Type B pancreatic cell (in vitro differentiated cells): ENCODE results near the gene ZNF500. TPM values are rescaled to one million over a fixed set of nuclear protein-coding genes. Genes with fewer than 3 reads are reported as not detected.

Experiments
- DNase-seq: peaks from one replicate; pipeline ENCODE4 v3.0.0; 2021; ENCODE audit warnings: mixed read lengths; ENCODE audit not compliant: unreplicated experiment; ENCODE audit errors: extremely low spot score
- H3K27ac Mint-ChIP-seq: 2 replicates; pipeline ENCODE4 v1.8.0; 2021; ENCODE audit warnings: mild to moderate bottlenecking, mixed read lengths
- H3K27me3 Mint-ChIP-seq: 2 replicates; pipeline ENCODE4 v1.8.0; 2021; ENCODE audit warnings: mixed read lengths
- H3K36me3 Mint-ChIP-seq: 2 replicates; pipeline ENCODE4 v1.8.0; 2021; ENCODE audit warnings: mixed read lengths
- H3K4me1 Mint-ChIP-seq: one replicate; pipeline ENCODE4 v1.8.0; 2021; ENCODE audit warnings: mixed read lengths; ENCODE audit not compliant: unreplicated experiment
- H3K4me3 Mint-ChIP-seq: 2 replicates; pipeline ENCODE4 v1.8.0; 2021; ENCODE audit warnings: mild to moderate bottlenecking, mixed read lengths
- H3K9me3 Mint-ChIP-seq: 2 replicates; pipeline ENCODE4 v1.8.0; 2021; ENCODE audit warnings: mixed read lengths
- CTCF ChIP-seq: fragments of 200-600 bp; sonication (generic); conservative IDR thresholded peaks from 2 replicates; pipeline ENCODE4 v1.5.0; 2021; ENCODE audit warnings: antibody characterized with exemption, mild to moderate bottlenecking
- total RNA-seq: library from RNA; stranded (reverse); gene quantifications from 2 replicates; pipeline ENCODE4 v1.2.1, GENCODE V29; 2021; ENCODE audit warnings: low replicate concordance

ZNF500 gene
- total RNA-seq, 1 donor from 2014 or later = 21.0 TPM

GRCh38 chr16:4802659-4803287, 35.8 kb upstream of the ZNF500 start:
- H3K27me3 Mint-ChIP-seq = no peaks in the 10 kb centered on the region
- H3K4me1 Mint-ChIP-seq = peaks cover 18% of the 10 kb centered on the region
- peak overlapping the region; percentile 86 for H3K27ac Mint-ChIP-seq
- no peaks in the 10 kb centered on the region for H3K9me3 Mint-ChIP-seq
- H3K36me3 Mint-ChIP-seq = peaks cover 6% of the 10 kb centered on the region
- peak overlapping the region; percentile 90 for H3K4me3 Mint-ChIP-seq
- DNase-seq = peak; percentile 91
- TF ChIP-seq CTCF = no peak

GRCh38 chr16:4801962-4802658, 35.1 kb upstream of the ZNF500 start, which contains the start of gene ROGDI:
ROGDI (minus strand) TSS chr16:4802633; CDS start chr16:4802571, 62 bp downstream.
- Mint-ChIP-seq H3K27me3 (no peaks in the 10 kb centered on the region), H3K36me3 (peaks cover 3% of the 10 kb centered on the region), H3K9me3 (no peaks in the 10 kb centered on the region), H3K27ac (peak within 1 kb of the TSS; percentile 86), H3K4me3 (peak within 1 kb of the TSS; percentile 90), H3K4me1 (peaks cover 18% of the 10 kb centered on the region)
- DNase-seq = peak; percentile 87
- TF ChIP-seq CTCF = no peak

GRCh38 chr16:4801051-4801961, 34.3 kb upstream of the ZNF500 start:
- Mint-ChIP-seq H3K9me3 (no peaks in the 10 kb centered on the region), H3K27ac (peak overlapping the region; percentile 79), H3K27me3 (no peaks in the 10 kb centered on the region), H3K4me1 (peaks cover 18% of the 10 kb centered on the region), H3K4me3 (peak overlapping the region; percentile 90), H3K36me3 (peaks cover 3% of the 10 kb centered on the region)
- no peak for DNase-seq
- no peak for TF ChIP-seq CTCF

- Mint-ChIP-seq H3K9me3 (no peaks in the 10 kb centered on the region), H3K27ac (peak overlapping the region; percentile 72), H3K4me1 (peaks cover 18% of the 10 kb centered on the region), H3K36me3 (peaks cover 3% of the 10 kb centered on the region), H3K27me3 (no peaks in the 10 kb centered on the region), H3K4me3 (peak overlapping the region; percentile 78)
- no peak for TF ChIP-seq CTCF
- DNase-seq = no peak
These were observed 33.5 kb upstream of the ZNF500 start for GRCh38 chr16:4800290-4801041.
